HepG2 (cell line): ENCODE results near the gene PGP. TPM values are rescaled to one million over a fixed set of nuclear protein-coding genes. Genes with fewer than 3 reads are reported as not detected.

Experiments used
- HIC2 ChIP-seq: sonication (generic); formaldehyde crosslinking; IDR thresholded peaks from 2 replicates; pipeline ENCODE4 v1.9.0; 2022; ENCODE audit warnings: low read depth, missing genetic modification reagents
- KLF11 ChIP-seq: IDR thresholded peaks from 2 replicates; pipeline ENCODE4 v1.6.1; 2016; ENCODE audit warnings: missing compliant biosample characterization
- MED13 ChIP-seq: sonication (generic); formaldehyde crosslinking; IDR thresholded peaks from 2 replicates; pipeline ENCODE4 v1.5.0; 2020; ENCODE audit warnings: missing genetic modification reagents
- MTA1 ChIP-seq: sonication (generic); formaldehyde crosslinking; IDR thresholded peaks from 2 replicates; pipeline ENCODE4 v1.4.0; 2020; ENCODE audit warnings: missing genetic modification reagents, mild to moderate bottlenecking, borderline replicate concordance
- SIX4 ChIP-seq: sonication (generic); formaldehyde crosslinking; IDR thresholded peaks from 2 replicates; pipeline ENCODE4 v1.4.0; 2020; ENCODE audit warnings: missing genetic modification reagents
- TERF1 ChIP-seq: sonication (generic); formaldehyde crosslinking; IDR thresholded peaks from 2 replicates; pipeline ENCODE4 v1.8.0; 2022; ENCODE audit warnings: mild to moderate bottlenecking, missing genetic modification reagents, moderate library complexity
- ZBTB49 ChIP-seq: sonication (generic); formaldehyde crosslinking; IDR thresholded peaks from 2 replicates; pipeline ENCODE4 v1.4.0; 2020; ENCODE audit warnings: missing genetic modification reagents, borderline replicate concordance
- ZFP37 ChIP-seq: sonication (generic); formaldehyde crosslinking; IDR thresholded peaks from 2 replicates; pipeline ENCODE4 v1.4.0; 2020; ENCODE audit warnings: missing genetic modification reagents, borderline replicate concordance
- ZNF318 ChIP-seq: sonication (generic); formaldehyde crosslinking; IDR thresholded peaks from 2 replicates; pipeline ENCODE4 v1.4.0; 2020; ENCODE audit warnings: mild to moderate bottlenecking, missing genetic modification reagents
- ZNF501 ChIP-seq: sonication (generic); formaldehyde crosslinking; IDR thresholded peaks from 2 replicates; pipeline ENCODE4 v1.5.1; 2020; ENCODE audit warnings: mild to moderate bottlenecking, moderate library complexity, missing genetic modification reagents
- ZNF564 ChIP-seq: sonication (generic); formaldehyde crosslinking; IDR thresholded peaks from 2 replicates; pipeline ENCODE4 v1.8.1; 2023; ENCODE audit warnings: mild to moderate bottlenecking, missing genetic modification reagents
- ZSCAN29 ChIP-seq: sonication (generic); formaldehyde crosslinking; conservative IDR thresholded peaks from 2 replicates; pipeline ENCODE4 v1.4.0; 2020; ENCODE audit warnings: mild to moderate bottlenecking, missing genetic modification reagents
- polyA plus RNA-seq, 8 experiments: library from polyadenylated mRNA; depleted of rRNA in 3 of 8; stranded (reverse) in 7 of 8; unstranded in 1 of 8; fragments of >200 nt; fragmentation: Illumina TruSeq in 4 of 8; extraction: Trizol in 4 of 8; gene quantifications; 2 replicates each; pipeline versions ENCODE4 v1.2.1 to v1.2.3, GENCODE V29; 2011 to 2016; ENCODE audit warnings: low read depth in 4 of 8, missing spikeins in 1 of 8, mixed read lengths in 1 of 8; ENCODE audit not compliant: insufficient read depth in 1 of 8
- total RNA-seq, 5 experiments: library from RNA; depleted of rRNA; stranded (reverse); fragments of >200 nt; fragmentation: Illumina TruSeq; extraction: Trizol; gene quantifications; 2 replicates each; pipeline ENCODE4 v1.2.3, GENCODE V29; 2016; ENCODE audit warnings: low read depth in 1 of 5
- TF ChIP-seq, protein P1 (sequence below): sonication (generic); formaldehyde crosslinking; IDR thresholded peaks from 2 replicates; pipeline ENCODE4 v1.8.1; 2023; ENCODE audit warnings: mild to moderate bottlenecking, missing genetic modification reagents

Gene PGP
- total and polyA plus RNA-seq, 2 of the 13 experiments (the other 11 are each of a cell fraction or from before 2014, with no cell fraction given): 7.3 to 18.3 TPM

DNA sequence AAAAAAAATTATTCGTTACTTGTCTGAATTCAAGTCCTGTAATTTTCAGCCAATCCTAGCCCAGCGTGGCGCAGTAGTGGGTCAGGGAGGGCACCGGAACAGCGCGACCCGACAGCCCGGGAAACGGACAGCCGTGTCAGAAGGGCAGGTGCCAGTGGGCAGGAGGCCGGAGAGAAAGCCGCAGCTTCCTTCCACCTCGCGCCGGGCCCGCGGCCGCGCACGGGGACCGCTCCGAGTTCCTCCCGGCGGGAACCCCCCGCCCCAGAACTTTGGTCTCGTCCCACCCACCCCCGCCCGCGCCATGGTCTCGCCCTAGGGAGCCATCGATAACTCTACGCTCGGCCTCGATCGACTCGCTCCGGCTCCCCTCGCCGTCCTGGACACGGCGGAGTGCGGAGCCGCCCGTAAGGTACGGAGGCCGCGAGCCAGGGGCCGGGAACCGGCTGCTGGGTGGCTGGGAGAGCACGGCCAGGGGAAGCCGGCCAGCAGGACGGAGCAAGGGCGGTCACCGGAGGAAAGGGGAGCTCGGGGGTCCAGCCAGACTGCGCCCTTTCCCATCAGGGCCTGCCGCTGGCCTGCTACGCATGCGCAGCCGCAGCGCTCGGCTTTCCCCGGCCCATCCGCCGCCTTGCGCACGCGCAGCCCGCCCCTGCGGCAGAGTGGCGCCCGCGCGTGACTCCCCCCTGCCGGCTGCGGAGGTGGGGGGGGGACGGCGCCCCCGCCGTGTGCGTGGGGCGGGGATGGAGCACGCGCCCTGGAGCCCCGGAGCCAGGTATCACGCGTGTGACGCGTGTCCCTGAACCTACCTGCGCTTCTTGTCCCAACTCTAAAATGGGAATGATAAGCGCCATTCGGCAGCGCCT is 9.3 kb downstream of the PGP start, which contains the start of gene MLST8 (continued):
- TF ChIP-seq, protein P1, sequence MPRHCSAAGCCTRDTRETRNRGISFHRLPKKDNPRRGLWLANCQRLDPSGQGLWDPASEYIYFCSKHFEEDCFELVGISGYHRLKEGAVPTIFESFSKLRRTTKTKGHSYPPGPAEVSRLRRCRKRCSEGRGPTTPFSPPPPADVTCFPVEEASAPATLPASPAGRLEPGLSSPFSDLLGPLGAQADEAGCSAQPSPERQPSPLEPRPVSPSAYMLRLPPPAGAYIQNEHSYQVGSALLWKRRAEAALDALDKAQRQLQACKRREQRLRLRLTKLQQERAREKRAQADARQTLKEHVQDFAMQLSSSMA (CRISPR knock-in tag): peak; percentile 60; the same call in 1 of the 2 replicates
- 0 out of 2 replicates have a peak, but pooled peaks have one; percentile 56 for TF ChIP-seq TERF1
- 0 out of 2 replicates have a peak, but pooled peaks have one; percentile 44 for TF ChIP-seq ZBTB49 (CRISPR knock-in tag)
- peak; percentile 68 for TF ChIP-seq ZNF501 (CRISPR knock-in tag)
- 0 out of 2 replicates have a peak, but pooled peaks have one; percentile 6 for TF ChIP-seq MTA1 (CRISPR knock-in tag)
- TF ChIP-seq ZNF564 (CRISPR knock-in tag): no peak
- TF ChIP-seq MED13: no peak
- no peak; the same call in 1 of the 2 replicates for TF ChIP-seq KLF11
- no peak for TF ChIP-seq ZFP37
- no peak for TF ChIP-seq ZNF318
- TF ChIP-seq SIX4 (CRISPR knock-in tag): no peak; the same call in 1 of the 2 replicates
- TF ChIP-seq HIC2 (CRISPR knock-in tag): no peak
- TF ChIP-seq ZSCAN29 (CRISPR knock-in tag): no peak
